H1 (cell line): ENCODE measurements around the gene TNNT3. TPM values are rescaled to one million over a fixed set of nuclear protein-coding genes. Genes with fewer than 3 reads are reported as not detected.

Source experiments
- ASH2L ChIP-seq: fragments of 200-600, 300-600 bp; sonication (generic); IDR thresholded peaks from one replicate; pipeline ENCODE4 v1.7.1; 2017; ENCODE audit warnings: low read length
- ATF2 ChIP-seq: IDR thresholded peaks from 2 replicates; pipeline ENCODE4 v1.6.1; 2012; ENCODE audit warnings: low read length, inconsistent platforms
- CHD7 ChIP-seq: fragments of 300-600 bp; sonication (generic); IDR thresholded peaks from 2 replicates; pipeline ENCODE4 v1.7.1; 2012; ENCODE audit warnings: low read length, moderate library complexity, mild to moderate bottlenecking, inconsistent platforms; ENCODE audit not compliant: insufficient replicate concordance
- KDM4A ChIP-seq: IDR thresholded peaks from one replicate; pipeline ENCODE4 v1.7.1; 2012; ENCODE audit warnings: low read depth, mild to moderate bottlenecking, moderate library complexity, low read length, inconsistent platforms; ENCODE audit not compliant: severe bottlenecking
- POU5F1 ChIP-seq: IDR thresholded peaks from 2 replicates; pipeline ENCODE4 v1.6.1; 2011; ENCODE audit warnings: low read depth, mild to moderate bottlenecking, low read length, moderate library complexity
- SP2 ChIP-seq: IDR thresholded peaks from 2 replicates; pipeline ENCODE4 v1.6.1; 2012; ENCODE audit warnings: mild to moderate bottlenecking, low read length, inconsistent platforms
- polyA plus RNA-seq, 7 experiments: library from polyadenylated mRNA; depleted of rRNA in 3 of 7; stranded (reverse) in 5 of 7; unstranded in 2 of 7; fragments of >200 nt in 5 of 7; fragments of 200-250 nt in 2 of 7; gene quantifications; 1 replicate in 5 of 7; 2 replicates in 1 of 7; 4 replicates in 1 of 7; pipeline versions ENCODE4 v1.2.1 to v1.2.3, GENCODE V29; 2011 to 2013; ENCODE audit warnings: missing spikeins in 2 of 7, mixed read lengths in 2 of 7
- total RNA-seq: library from RNA; stranded (reverse); fragmentation: NEBNext Ultra II Directional; extraction: Animal tissue kit (Norgen Biotek cat#: 25700); gene quantifications from 2 replicates; pipeline ENCODE4 v1.2.1, GENCODE V29; 2021

The TNNT3 gene
- total and polyA plus RNA-seq, 2 of the 8 experiments (the other 6 are each of a cell fraction or from before 2014, with no cell fraction given): not detected

- TF ChIP-seq CHD7 (no peak), POU5F1 (no peak), ASH2L (no peak), KDM4A (no peak), ATF2 (no peak), SP2 (no peak)
Observed at GRCh38 chr11:1943576-1943975, 24.1 kb downstream of the TNNT3 start (continued).
